Measurements from ENCODE around the gene CDK14.
"Not testable (repeated sequence)": the region's sequence is repeated elsewhere in the genome, so short reads cannot be mapped to it uniquely, and the experiment has no call there.

CDK14 gene

DNA sequence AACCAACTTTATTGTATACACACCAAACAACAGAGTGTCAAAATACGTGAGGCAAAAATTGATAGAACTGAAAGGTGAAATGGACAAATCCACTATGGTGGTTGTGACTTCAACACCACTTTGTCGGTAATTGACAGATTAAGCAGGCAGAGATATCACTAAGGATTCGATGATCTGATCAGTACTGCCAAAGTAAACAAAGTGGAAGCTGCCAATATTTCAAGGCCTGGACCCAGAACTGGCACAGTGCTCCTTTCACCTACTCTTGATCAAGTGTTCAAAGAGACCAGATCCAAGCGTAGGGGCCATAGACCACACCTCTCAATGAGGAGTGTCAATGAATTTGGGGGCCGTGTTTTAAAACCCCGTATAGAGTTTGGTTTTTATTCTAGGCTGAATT lies 167.0 kb downstream of the CDK14 start:
- no peak for DNase-seq

DNA sequence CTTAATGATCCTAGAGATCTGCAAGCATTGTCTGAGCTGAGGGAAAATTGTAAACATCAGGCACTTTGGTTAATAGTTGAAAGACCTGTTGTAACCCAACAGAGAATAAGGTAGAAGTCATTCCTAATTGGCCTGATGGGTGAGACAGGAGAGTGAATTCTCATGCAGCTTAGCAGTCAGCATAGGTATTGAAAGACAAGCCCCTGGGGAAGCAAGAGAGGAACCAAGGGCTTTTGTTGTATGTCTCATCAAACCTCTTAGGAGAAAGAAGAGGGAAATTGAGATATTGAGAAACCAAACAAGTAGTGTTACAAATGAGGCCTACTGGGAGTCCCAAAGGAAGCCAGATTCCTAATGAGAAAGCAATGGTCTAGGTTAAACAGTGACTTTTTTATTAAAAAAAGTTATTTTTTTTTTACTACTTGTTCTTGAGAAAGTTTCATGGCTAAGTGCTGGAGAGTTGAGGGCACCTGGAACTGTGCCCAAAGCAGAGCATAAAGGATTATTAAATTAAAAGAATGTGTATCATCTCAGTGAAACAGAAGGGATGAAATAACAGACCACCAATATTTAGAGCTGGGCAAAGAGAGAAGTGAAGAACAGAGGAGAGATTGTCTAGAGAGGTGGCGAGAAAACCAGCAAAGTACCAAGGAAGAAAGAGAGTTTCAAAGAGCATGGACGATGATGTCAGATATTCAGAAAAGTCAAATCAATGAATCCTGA lies 168.9 kb downstream of the CDK14 start:
- DNase-seq, result no peak

DNA sequence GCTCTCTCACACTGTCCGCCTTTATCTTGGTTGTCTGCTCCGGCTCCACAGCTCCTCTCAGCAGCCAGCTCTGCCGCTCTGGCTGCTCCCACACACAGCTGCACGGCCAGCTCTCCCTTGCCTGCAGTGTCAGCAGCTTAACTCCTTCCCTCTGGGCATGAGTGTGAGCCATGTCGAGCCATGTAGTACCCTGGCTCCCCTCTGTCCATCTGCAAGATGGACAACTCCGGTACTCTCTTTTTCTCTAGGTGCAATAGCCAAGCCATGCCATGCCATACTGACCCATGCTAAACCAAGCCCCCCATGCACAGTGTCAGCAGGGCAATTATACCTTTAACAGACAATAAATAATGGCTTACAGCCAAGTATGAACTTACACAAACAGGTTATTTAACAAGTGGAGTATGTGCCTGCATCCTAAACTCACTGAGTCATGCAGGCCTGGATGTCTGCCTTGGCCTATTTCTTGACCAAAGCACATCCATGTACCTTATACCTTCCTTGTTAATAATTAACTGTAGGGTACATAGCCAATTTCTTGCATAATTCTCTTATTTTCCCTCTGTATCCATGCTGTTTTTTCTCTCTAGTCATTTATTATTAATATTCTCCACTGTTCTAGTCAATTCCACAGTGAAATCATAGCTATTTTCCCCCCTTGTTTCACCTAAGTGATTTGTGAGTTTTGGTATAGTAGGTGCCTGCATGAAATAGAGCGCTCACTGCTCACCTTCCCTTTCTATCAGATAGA lies 170.9 kb downstream of the CDK14 start:
- DNase-seq, result no peak

DNA sequence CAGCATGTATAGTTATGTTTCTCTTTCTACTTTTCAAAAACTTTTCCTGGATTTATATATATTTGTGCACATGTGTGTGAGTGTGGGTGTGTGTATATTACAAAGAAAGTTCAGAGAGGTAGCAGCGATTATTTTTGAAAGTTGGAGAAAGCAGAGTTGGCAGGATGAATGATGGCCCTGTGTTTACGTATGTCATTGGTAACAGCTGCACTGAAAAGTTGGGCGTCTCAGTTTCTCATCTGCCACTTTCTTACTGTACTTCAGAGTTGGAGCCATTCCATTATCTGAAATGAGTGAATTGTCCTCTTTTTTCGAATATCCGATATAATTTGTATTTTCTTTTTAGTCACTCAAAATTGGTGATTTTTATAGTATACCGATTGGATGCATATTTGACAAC lies 172.2 kb downstream of the CDK14 start:
- DNase-seq, result no peak

DNA sequence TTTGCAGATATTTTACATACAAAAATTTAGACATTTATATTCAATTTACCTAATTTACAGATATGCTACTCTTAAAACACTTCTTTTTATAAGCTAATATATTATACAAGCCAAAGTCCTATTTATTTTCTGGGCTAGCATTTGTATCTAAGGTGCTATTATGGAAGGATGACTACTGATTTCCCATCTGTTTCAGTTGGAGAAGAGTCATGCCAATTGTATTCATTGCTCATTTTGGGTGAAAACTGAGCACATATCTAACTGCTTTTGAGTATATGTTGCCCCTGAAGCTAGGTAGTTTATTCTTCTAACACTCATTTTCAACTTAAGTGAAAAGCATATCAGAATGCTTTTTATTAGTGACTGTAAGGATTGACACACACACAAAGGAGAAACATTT lies 172.9 kb downstream of the CDK14 start:
- no peak for DNase-seq

DNA sequence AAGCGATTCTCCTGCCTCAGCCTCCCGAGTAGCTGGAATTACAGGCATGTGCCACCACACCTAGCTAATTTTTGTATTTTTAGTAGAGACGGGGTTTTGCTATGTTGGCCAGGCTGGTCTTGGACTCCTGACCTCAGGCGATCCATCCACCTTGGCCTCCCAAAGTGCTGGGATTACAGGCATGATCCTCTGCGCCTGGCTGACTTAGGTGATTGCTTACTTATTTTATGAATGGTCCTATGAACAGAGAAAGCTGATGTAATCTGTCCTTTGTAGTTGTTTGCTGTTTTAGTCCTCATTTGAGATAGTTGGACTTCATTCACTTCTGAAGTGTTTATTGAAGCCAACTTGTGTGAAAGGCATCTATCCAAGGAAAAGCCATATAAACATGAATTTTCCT lies 173.4 kb downstream of the CDK14 start:
- not testable (repeated sequence) for DNase-seq

DNA sequence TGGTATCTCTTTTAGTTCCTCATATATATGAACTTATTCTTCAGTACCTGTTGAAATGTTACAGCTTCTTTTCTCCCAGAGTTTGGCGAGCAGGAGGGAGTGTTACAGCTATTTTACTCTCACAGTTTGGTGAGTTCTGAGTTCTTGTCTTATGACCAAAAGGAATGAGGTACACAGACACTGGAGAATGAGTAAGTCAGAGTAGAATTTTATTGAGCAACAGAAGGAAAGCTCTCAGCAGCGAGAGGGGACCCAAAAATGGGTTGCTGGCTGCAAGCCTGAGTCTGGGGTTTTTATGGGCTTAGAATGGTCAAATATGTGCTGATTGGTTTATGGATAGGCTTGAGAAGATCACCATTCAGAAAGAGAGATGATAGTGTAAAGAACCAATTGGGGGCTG lies 175.2 kb downstream of the CDK14 start:
- no peak for DNase-seq

DNA sequence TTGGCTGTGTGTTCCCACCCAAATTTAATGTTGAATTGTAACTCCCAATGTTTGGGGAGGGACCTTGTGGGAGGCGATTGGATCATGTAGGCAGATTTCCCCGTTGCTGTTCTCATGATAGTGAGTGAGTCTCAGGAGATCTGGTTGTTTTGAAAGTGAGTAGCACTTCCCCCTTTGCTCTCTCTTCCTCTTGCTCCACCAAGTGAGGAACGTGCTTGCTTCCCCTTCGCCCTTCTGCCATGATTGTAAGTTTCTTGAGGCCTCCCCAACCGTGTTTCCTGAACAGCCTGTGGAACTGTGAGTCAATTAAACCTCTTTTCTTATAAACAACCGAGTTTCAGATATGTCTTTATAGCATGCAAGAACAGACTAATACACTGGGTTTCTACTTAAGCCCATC lies 176.3 kb downstream of the CDK14 start:
- no peak for DNase-seq

DNA sequence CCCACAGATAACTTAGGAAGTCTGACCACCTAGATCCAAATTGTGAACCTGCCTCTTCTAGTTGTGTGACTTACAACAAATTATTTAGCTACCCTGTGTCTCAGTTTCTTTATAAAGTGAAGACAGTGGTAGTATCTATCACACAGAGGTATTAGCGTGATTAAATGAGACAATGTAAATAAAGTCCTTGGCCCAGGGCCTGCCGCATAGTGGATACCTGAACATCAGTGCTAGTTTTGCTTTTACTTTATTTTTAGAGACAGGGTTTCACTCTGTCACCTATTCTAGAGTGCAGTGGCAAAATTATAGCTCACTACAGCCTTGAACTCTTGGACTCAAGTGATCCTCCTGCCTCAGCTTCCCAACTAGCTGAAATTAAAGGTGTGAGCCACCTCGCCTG lies 177.1 kb downstream of the CDK14 start:
- no peak for DNase-seq

DNA sequence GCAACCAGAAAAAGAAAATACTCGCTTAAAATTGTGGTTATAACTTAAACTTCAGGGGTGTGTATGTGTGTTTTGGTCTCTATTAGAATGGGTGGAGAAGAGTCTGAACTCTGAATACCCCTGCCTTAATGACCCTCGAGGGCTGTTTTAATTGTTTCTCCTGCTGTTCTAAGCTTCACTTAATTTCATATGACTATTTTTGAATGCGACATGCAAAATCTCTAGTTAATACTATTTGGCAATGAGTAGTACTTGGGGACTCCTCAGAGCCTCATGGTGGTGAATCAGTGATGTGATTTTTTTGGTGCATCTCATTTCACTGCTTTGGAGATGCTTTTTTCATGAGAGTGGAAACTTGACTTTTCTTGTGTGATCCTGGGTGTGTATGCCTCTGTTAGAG lies 178.6 kb downstream of the CDK14 start:
- DNase-seq, result no peak

DNA sequence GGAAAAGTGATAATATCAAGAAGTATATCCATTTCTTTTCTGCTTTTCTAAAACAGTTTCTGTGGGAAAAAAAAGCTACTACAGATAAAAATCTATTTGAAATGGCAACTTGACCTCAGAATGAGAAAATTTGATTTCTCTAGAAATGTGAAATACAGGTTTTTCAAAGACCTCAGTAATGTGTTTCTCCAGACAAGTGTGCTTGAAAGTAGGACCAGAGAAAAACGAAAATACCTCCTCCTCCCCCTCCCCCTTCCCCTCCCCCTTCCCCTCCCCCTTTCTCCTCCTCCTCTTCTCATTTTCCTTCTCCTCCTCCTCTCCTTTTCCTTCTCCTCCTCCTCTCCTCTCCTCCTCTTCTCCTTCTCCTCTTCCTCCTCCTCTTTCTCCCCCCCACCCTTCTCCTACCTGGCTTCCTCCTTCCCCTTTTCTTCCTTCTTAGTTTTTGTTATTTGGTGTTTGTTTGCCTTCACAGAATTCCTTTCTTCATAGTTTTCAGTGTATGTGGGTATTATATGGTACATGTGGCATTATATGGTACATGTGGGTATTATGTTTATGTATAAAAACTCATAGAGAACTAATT lies 179.4 kb downstream of the CDK14 start:
- DNase-seq, result no peak

DNA sequence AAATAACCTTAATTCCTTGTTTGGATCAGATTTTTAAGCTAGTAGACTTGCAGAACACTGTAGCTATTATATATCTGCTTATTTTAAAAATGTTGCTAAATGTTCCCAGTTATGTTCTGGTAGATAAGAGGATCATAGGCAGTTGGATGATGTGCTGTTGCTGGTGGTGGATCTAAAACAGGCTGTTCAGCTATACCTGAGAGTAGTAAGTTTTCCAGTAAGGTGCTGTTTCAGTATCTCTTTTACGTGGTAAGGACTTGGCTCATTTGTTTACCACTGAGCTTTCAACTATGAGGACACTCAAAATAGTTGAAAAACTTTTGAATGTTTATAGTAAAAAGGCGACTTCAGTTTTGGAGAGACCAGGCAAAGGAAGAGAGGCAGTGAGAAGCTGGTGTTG lies 180.9 kb downstream of the CDK14 start:
- no peak for DNase-seq

DNA sequence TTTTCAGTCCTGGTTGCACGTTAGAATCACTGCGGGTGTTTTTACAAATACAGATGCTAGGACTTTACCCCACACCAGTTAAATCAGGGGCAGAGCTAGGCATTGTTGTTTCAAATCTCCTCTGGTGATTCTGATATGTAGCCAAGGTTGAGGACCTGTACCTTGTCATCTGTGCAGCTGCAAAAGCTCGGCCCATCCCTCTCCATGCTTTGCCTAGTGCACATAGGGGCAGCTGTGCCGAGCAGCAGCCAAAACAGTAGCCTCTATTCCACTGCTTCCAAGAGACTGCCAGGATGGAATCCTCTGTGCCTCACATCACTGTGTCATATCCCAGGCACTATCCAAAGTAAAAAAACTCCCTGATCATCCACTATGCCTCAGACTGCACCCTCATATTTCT lies 181.3 kb downstream of the CDK14 start:
- no peak for DNase-seq

DNA sequence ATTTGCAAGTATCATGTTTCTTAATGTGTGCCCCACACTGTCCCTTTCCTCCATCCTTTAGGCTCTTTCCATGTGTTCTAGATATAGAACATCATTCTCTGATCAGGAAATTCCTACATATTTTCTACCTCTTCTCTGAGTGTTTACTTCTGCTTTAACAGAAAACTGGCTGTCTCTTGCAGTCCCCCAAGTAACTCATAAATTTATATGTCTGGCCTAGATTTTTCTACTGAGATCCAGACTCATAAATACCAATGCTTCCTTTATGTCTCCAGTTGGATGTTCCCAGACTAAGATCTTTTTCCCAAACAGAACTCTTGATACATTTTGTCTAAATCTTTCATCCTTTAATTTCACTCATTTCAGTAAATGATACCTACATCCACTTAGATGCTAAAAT lies 181.8 kb downstream of the CDK14 start:
- DNase-seq, result no peak

DNA sequence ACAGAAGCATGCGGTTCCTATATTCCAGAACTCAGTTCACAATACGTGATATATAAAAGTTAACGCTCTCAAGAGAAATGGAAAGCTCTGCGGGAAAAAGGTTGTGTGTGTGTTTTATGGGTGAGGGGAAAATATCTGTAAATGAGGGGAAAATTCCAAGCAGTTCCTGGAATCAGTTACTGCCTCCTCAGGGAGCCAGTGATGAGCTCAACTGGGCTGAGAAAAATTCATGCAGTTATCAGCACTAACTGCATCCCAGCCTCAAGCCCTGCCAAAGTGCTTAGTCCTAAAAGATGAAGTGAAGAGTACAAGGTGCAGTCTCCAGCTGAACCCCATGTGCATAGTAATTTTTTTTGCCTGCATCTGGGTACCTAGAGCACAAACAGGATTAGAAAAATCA lies 191.9 kb downstream of the CDK14 start:
- DNase-seq, result no peak

DNA sequence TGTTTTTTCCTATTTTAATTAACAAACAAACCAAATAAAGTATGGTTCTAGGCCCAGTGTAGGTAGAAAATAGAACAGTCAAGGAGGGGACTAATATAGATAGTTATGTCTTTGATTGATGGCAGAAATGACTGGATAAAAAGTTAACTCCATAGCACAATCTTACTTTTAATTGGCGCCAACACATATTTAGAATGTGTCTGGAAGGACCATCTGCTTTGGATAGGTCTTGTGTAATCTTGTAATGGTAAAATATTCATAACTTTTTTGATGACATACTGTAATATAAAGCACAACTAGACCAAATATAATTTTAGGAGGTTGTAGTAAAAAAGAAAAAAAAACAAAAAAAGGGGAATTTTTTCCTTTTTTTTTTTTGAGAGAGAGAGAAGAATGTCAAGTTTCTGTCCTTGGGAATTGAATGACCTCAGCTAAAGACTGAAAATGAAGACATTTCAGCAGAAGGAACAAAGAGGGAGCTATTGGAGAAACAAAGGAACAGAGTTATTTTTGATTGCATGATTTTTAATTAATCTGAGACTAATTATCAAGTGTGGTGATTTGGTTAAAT lies 193.7 kb downstream of the CDK14 start:
- DNase-seq, result no peak

DNA sequence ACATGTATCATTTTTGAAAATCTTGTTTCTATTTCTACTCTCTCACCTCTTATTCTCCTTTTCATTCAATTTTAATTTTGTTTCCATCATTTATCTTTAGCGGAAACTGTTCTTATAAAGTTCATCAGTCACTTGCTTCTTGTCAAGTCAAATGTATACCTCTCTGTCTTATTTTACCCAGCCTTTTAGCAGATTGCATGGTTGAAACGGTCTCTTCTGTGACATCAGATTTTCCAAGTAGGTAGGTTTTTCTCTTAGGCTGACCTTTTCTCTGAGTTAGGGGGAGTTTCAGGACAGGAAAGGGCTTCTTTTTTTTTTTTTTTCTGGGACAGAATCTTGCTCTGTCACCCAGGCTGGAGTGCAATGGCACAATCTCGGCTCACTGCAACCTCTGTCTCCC lies 195.5 kb downstream of the CDK14 start:
- no peak for DNase-seq

DNA sequence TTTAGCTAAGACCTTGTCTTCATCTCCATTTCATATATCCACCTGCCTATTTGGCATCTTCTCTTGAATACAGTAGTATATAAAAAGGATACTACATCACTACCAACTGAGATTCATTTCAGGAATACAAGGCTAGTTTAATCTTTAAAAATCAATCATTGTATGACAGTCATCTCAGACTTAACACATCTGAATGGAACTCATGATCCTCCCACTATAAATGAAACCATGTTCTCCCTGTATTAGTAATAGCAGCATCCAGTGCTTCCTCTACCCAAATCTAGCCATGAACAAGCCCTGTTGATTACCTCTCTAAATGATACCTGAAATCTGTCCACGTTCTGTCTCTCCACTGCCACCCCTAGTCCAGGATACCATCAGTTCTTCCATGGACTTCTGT lies 196.2 kb downstream of the CDK14 start:
- no peak for DNase-seq

DNA sequence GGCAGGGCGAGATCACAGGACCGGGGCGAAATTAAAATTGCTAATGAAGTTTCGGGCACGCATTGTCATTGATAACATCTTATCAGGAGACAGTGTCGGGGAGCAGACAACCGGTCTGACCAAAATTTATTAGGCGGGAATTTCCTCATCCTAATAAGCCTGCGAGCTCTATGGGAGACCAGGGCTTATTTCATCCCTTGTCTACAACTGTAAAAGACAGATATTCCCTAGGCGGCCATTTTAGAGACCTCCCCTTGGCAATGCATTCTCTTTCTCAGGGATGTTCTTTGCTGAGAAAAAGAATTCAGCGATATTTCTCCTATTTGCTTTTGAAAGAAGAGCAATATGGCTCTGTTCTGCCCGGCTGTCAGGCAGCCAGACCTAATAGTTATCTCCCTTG lies 198.1 kb downstream of the CDK14 start:
- DNase-seq, result not testable (repeated sequence)

DNA sequence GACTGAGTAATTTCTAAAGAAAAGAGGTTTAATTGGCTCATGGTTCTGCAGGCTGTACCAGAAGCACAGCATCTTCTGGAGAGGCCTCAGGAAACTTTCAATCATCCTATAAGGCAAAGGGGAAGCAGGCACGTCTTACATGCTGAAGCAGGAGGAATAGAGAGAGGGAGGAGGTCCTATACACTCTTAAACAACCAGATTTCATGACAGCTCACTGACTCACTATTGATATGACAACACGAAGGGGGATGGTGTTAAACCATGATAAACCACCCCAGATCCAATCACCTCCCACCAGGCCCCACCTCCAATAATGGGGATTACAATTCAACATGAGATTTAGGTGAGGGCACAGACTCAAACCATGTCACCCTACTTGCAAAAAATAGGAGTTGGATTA lies 201.5 kb downstream of the CDK14 start:
- DNase-seq, result no peak

DNA sequence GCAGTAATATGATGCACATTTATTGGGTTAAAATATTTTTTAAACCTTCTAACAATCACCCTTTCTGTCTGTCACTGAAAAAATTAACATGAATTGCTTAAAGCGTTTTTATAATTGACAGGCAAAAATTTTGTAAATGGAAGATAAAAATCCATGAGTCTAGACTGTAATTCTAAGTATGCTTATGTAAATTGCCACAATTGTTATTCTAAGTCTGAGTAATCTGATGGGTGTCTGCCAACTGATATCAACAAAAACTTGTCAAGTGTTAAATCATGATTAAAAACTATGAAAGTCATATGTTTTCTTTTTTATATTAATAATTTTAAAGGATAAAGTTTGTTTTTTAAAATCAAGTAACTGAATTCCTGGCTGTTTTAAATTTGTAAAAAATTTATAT lies 208.2 kb downstream of the CDK14 start:
- no peak for DNase-seq

DNA sequence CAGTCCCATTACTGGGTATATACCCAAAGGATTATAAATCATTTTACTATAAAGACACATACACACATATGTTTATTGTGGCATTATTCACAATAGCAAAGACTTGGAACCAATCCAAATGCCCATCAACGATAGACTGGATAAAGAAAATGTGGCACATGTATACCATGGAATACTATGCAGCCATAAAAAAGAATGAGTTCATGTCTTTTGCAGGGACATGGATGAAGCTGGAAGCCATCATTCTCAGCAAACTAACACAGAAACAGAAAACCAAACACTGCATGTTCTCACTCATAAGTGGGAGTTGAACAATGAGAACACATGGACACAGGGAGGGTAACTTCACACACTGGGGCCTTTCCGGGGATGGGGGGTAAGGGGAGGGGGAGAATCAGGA lies 219.4 kb downstream of the CDK14 start:
- not testable (repeated sequence) for DNase-seq

DNA sequence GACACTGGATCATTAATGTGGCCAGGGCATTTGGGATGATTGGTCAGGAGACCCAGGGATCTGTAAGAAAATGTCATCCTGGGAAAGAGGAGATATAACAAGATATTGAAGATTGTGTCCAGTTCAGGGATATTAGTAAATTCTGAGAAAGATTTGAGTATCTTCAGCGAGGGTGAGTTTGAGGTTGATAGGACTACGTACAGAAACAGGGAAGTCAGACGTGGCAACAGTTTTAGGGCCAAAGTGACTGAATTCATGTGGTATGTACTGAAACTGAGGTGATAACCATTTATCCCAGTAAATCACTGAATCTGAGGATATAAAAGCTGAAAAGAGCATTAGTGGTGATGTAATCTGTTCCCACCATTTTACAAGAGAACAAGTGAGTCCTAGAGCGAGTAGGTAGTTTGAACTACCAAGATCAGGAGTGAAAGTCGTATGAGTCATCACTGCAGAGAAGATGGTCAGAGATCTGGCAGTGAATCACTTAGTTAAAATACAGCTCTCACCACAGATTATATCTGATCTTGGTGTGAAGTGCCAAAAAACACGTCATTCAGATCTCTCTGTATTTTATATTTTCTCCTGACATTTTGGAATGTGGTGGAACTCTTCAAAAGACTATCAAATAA lies 220.5 kb downstream of the CDK14 start:
- no peak for DNase-seq

DNA sequence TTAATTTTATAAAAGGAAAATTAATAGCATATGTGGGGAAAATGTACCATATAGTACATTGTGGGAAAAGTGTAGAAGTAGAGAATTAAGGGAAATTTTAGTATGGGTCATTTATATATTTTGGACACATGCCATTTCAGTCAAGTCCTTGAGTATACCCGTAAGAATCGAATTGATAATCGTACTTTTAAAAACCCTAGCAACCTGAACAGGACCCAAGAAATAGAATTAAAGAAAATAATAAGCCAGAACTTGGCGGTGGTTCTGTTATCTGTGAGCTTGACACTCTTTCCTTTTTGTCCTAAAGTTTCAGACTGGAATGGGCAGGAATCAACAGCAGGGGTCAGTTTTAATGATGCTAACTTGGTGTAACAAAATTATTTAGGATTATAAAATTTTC lies 221.0 kb downstream of the CDK14 start:
- DNase-seq, result no peak
